B cell (primary cell): ENCODE results near the gene RPTOR. TPM values are rescaled to one million over a fixed set of nuclear protein-coding genes. Genes with fewer than 3 reads are reported as not detected.

Experiments used
- ATAC-seq: fragments of 200-7000 bp; cut with Tn5 transposase; one replicate; pipeline ENCODE4 v1.10.0; 2021; ENCODE audit warnings: low read depth, mild to moderate bottlenecking, moderate number of reproducible peaks, moderate library complexity
- CTCF ChIA-PET: fragments of 350-600 bp; sonication (Branson Sonifier 250); formaldehyde crosslinking; loops from one replicate; lab custom pipeline; 2021; ENCODE audit warnings: antibody characterized with exemption, inconsistent platforms; lab: Charles Lee
- POLR2A ChIA-PET: fragments of 350-600 bp; sonication (Branson Sonifier 250); formaldehyde crosslinking; loops from one replicate; lab custom pipeline; 2021; ENCODE audit warnings: antibody characterized with exemption; lab: Charles Lee
- DNase-seq: peaks from one replicate; pipeline ENCODE4 v3.0.0; 2013
- H2AFZ ChIP-seq: 2 replicates; pipeline ENCODE4 v1.6.1; 2012; ENCODE audit warnings: mild to moderate bottlenecking, low read depth, low read length; ENCODE audit not compliant: insufficient read depth, poor library complexity, severe bottlenecking
- H3K27ac ChIP-seq, 2 donors: 1 replicate in 1 of 2; 2 replicates in 1 of 2; pipeline ENCODE4 v1.5.1; 2012 to 2013; ENCODE audit warnings: low read length in 2 of 2, mild to moderate bottlenecking in 2 of 2, moderate library complexity in 1 of 2
- H3K27me3 ChIP-seq, 4 experiments: fragments of 200-600 bp in 1 of 4; sonication (generic) in 1 of 4; replicated peaks in 1 of 4; 1 replicate in 2 of 4; 2 replicates in 2 of 4; pipeline versions ENCODE4 v1.6.1 to v1.7.0; 2013 to 2016; ENCODE audit warnings: low read length in 3 of 4, mild to moderate bottlenecking in 2 of 4, mixed read lengths in 1 of 4, moderate library complexity in 1 of 4; ENCODE audit not compliant: insufficient read depth in 4 of 4, control insufficient read depth in 3 of 4; ENCODE audit errors: control extremely low read depth in 1 of 4
- H3K36me3 ChIP-seq, 2 experiments: replicated peaks in 1 of 2; 1 replicate in 1 of 2; 2 replicates in 1 of 2; pipeline versions ENCODE4 v1.6.1 to v1.7.1; 2013; ENCODE audit warnings: low read length in 1 of 2; ENCODE audit not compliant: insufficient read depth in 2 of 2, control insufficient read depth in 1 of 2; ENCODE audit errors: control extremely low read depth in 1 of 2, extremely low read depth in 1 of 2
- H3K4me1 ChIP-seq, 2 donors: fragments of 200-600 bp in 1 of 2; sonication (generic) in 1 of 2; 1 replicate in 1 of 2; 2 replicates in 1 of 2; pipeline versions ENCODE4 v1.5.1 to v1.6.1; 2013 to 2017; ENCODE audit warnings: low read length in 2 of 2; ENCODE audit not compliant: control insufficient read depth in 2 of 2, insufficient read depth in 2 of 2
- H3K4me2 ChIP-seq: replicated peaks from 2 replicates; pipeline ENCODE3; 2012; ENCODE audit warnings: mild to moderate bottlenecking, low read depth, low read length; ENCODE audit not compliant: poor library complexity, severe bottlenecking
- H3K4me3 ChIP-seq, 5 experiments: fragments of 200-600 bp in 1 of 5; sonication (generic) in 1 of 5; 1 replicate in 3 of 5; 2 replicates in 2 of 5; pipeline versions ENCODE4 v1.5.1 to v1.7.0; 2011 to 2016; ENCODE audit warnings: low read length in 4 of 5, mild to moderate bottlenecking in 4 of 5, low read depth in 2 of 5, control low read depth in 1 of 5, moderate library complexity in 1 of 5; ENCODE audit not compliant: insufficient read depth in 1 of 5; ENCODE audit errors: control extremely low read depth in 1 of 5, extremely low read depth in 1 of 5
- H3K79me2 ChIP-seq: fragments of 200-600 bp; sonication (generic); one replicate; pipeline ENCODE4 v1.6.0; 2016; ENCODE audit warnings: low read length; ENCODE audit not compliant: control insufficient read depth, insufficient read depth
- H3K9ac ChIP-seq: fragments of 200-600 bp; sonication (generic); 2 replicates; pipeline ENCODE4 v1.6.1; 2017; ENCODE audit warnings: mild to moderate bottlenecking, low read length, moderate library complexity
- H3K9me3 ChIP-seq, 3 donors: one replicate each; pipeline versions ENCODE4 v1.6.1 to v1.7.1; 2013; ENCODE audit warnings: low read length in 2 of 3; ENCODE audit not compliant: control insufficient read depth in 2 of 3, insufficient read depth in 1 of 3; ENCODE audit errors: control extremely low read depth in 1 of 3
- H4K20me1 ChIP-seq: 2 replicates; pipeline ENCODE4 v1.6.0; 2012; ENCODE audit warnings: mild to moderate bottlenecking, low read length; ENCODE audit not compliant: insufficient read depth, control insufficient read depth, poor library complexity, severe bottlenecking
- H3K27ac Mint-ChIP-seq: one replicate; pipeline ENCODE4 v1.8.0; 2021; ENCODE audit warnings: mixed read lengths
- H3K27me3 Mint-ChIP-seq: one replicate; pipeline ENCODE4 v1.8.0; 2021; ENCODE audit warnings: mixed read lengths
- H3K4me1 Mint-ChIP-seq: one replicate; pipeline ENCODE4 v1.8.0; 2021; ENCODE audit warnings: mixed read lengths
- H3K4me3 Mint-ChIP-seq: one replicate; pipeline ENCODE4 v1.8.0; 2021; ENCODE audit warnings: mixed read lengths
- H3K9me3 Mint-ChIP-seq: one replicate; pipeline ENCODE4 v1.8.0; 2022; ENCODE audit warnings: mixed read lengths; ENCODE audit not compliant: insufficient read depth
- CTCF ChIP-seq: fragments of 200-600 bp; IDR thresholded peaks from one replicate; pipeline ENCODE4 v1.8.0; 2022; ENCODE audit warnings: antibody characterized with exemption, mild to moderate bottlenecking
- EZH2 ChIP-seq: IDR thresholded peaks from 2 replicates; pipeline ENCODE4 v1.6.1; 2012; ENCODE audit warnings: borderline replicate concordance, low read depth, mild to moderate bottlenecking, moderate library complexity, low read length; ENCODE audit not compliant: insufficient read depth, poor library complexity, severe bottlenecking
- WGBS: methylation state at CpG from one replicate; pipeline ENCODE4 v1.1.5; 2013; ENCODE audit warnings: missing lambda C conversion rate; ENCODE audit not compliant: insufficient coverage; 5-methylcytosine and 5-hydroxymethylcytosine counted together
- intact Hi-C: fragments of 100-400 bp; cut with micrococcal nuclease; formaldehyde crosslinking; loops from one replicate; pipeline ENCODE4 v1.10.0; 2022
- polyA plus RNA-seq: library from polyadenylated mRNA; depleted of rRNA; stranded (reverse); fragments of >200 nt; gene quantifications from 2 replicates; pipeline ENCODE4 v1.2.3, GENCODE V29; 2012
- total RNA-seq, 2 donors: library from RNA; stranded (reverse); fragments of 120-200 nt in 1 of 2; gene quantifications; 1 replicate in 1 of 2; 2 replicates in 1 of 2; pipeline versions ENCODE4 v1.2.3 to v1.2.4, GENCODE V29; 2013 to 2022

Gene RPTOR
- total and polyA plus RNA-seq, 2 donors (not counting 1 experiment from before 2014, with no cell fraction given): 13.4 to 58.8 TPM

GRCh38 chr17:80722661-80723060 lies 178.0 kb downstream of the RPTOR start:
- 100% methylated on average over 3 of the region's 3 CpGs for WGBS
- Histone ChIP-seq H2AFZ (no peak overlapping the region), H3K36me3 (peaks cover 0 to 3% of the 10 kb centered on the region in 2 experiments), H3K79me2 (peaks cover 63% of the 10 kb centered on the region), H3K27ac (no peak overlapping the region), H3K4me2 (no peak overlapping the region), H3K9ac (no peak overlapping the region), H4K20me1 (peaks cover 14% of the 10 kb centered on the region), H3K27me3 (no peaks in the 10 kb centered on the region), H3K4me3 (no peak overlapping the region), H3K4me1 (peaks cover 15 to 23% of the 10 kb centered on the region in 2 donors), H3K9me3 (no peaks in the 10 kb centered on the region)
- Mint-ChIP-seq H3K4me1 (peaks cover 45% of the 10 kb centered on the region), H3K27me3 (no peaks in the 10 kb centered on the region), H3K27ac (no peak overlapping the region), H3K4me3 (no peak overlapping the region), H3K9me3 (no peaks in the 10 kb centered on the region)
- ChIA-PET POLR2A (no interaction called here), CTCF (no interaction called here)
- no peak for ATAC-seq
- TF ChIP-seq CTCF (no peak), EZH2 (no peak)
- intact Hi-C loops: no loop called here
- DNase-seq: no peak

- Histone ChIP-seq H2AFZ (no peak overlapping the region), H3K27me3 (no peaks in the 10 kb centered on the region), H3K27ac (no peak overlapping the region), H3K9me3 (no peaks in the 10 kb centered on the region), H3K9ac (no peak overlapping the region), H3K79me2 (peaks cover 47% of the 10 kb centered on the region), H3K4me1 (peaks cover 15 to 23% of the 10 kb centered on the region in 2 donors), H4K20me1 (peaks cover 6% of the 10 kb centered on the region), H3K36me3 (no peaks in the 10 kb centered on the region), H3K4me3 (no peak overlapping the region), H3K4me2 (no peak overlapping the region)
- CTCF ChIA-PET: no interaction called here
- no peak overlapping the region for H3K4me3 Mint-ChIP-seq
- no peaks in the 10 kb centered on the region for H3K27me3 Mint-ChIP-seq
- peak; percentile 24 for ATAC-seq
- 100% methylated on average over 3 of the region's 16 CpGs for WGBS
- peaks cover 49% of the 10 kb centered on the region for H3K4me1 Mint-ChIP-seq
- POLR2A ChIA-PET: interaction anchor here (0.6 kb wide), 1 partner anchor 11 kb away, joined by 3 read pairs; no protein-coding TSS in a partner anchor
- no peaks in the 10 kb centered on the region for H3K9me3 Mint-ChIP-seq
- no peak for TF ChIP-seq CTCF
- TF ChIP-seq EZH2: no peak
- intact Hi-C loops: no loop called here
- DNase-seq: no peak
- H3K27ac Mint-ChIP-seq: no peak overlapping the region
Observed at GRCh38 chr17:80724775-80725266, 180.2 kb downstream of the RPTOR start.
